Chondrocyte (in vitro differentiated cells): ENCODE results near the gene IRGC. TPM values are rescaled to one million over a fixed set of nuclear protein-coding genes. Genes with fewer than 3 reads are reported as not detected.

Experiments used
- DNase-seq: peaks from one replicate; pipeline ENCODE4 v3.0.0; 2021; ENCODE audit warnings: mixed read lengths, low spot score
- H3K27ac Mint-ChIP-seq: one replicate; pipeline ENCODE4 v1.8.0; 2021; ENCODE audit warnings: mild to moderate bottlenecking, moderate library complexity, mixed read lengths; ENCODE audit not compliant: unreplicated experiment
- H3K27me3 Mint-ChIP-seq: 2 replicates; pipeline ENCODE4 v1.8.0; 2021; ENCODE audit warnings: low read depth, mixed read lengths
- H3K36me3 Mint-ChIP-seq: 2 replicates; pipeline ENCODE4 v1.8.0; 2021; ENCODE audit warnings: low read depth, mixed read lengths
- H3K4me1 Mint-ChIP-seq: 2 replicates; pipeline ENCODE4 v1.8.0; 2021; ENCODE audit warnings: low read depth, mild to moderate bottlenecking, mixed read lengths
- H3K4me3 Mint-ChIP-seq: one replicate; pipeline ENCODE4 v1.8.0; 2021; ENCODE audit warnings: mild to moderate bottlenecking, moderate library complexity, mixed read lengths; ENCODE audit not compliant: unreplicated experiment
- H3K9me3 Mint-ChIP-seq: 2 replicates; pipeline ENCODE4 v1.8.0; 2021; ENCODE audit warnings: low read depth, mixed read lengths
- CTCF ChIP-seq: fragments of 200-600 bp; sonication (generic); IDR thresholded peaks from 2 replicates; pipeline ENCODE4 v1.5.0; 2021; ENCODE audit warnings: antibody characterized with exemption, mild to moderate bottlenecking, moderate library complexity
- total RNA-seq: library from RNA; stranded (reverse); gene quantifications from 3 replicates; pipeline ENCODE4 v1.2.1, GENCODE V29; 2021

Gene IRGC
- total RNA-seq, 1 donor from 2014 or later, result not detected

- Mint-ChIP-seq H3K9me3 (no peaks in the 10 kb centered on the region), H3K27ac (no peak overlapping the region), H3K27me3 (no peaks in the 10 kb centered on the region), H3K36me3 (peaks cover 27% of the 10 kb centered on the region), H3K4me1 (peaks cover 17% of the 10 kb centered on the region), H3K4me3 (no peak overlapping the region)
- TF ChIP-seq CTCF, result no peak
- DNase-seq, result no peak
These were observed 11.6 kb downstream of the IRGC start for GRCh38 chr19:43727593-43727853.

GRCh38 chr19:43729919-43730318 lies 14.0 kb downstream of the IRGC start:
- H3K27me3 Mint-ChIP-seq, result no peaks in the 10 kb centered on the region
- no peak overlapping the region for H3K4me3 Mint-ChIP-seq
- peaks cover 38% of the 10 kb centered on the region for H3K36me3 Mint-ChIP-seq
- H3K27ac Mint-ChIP-seq, result no peak overlapping the region
- DNase-seq, result no peak
- no peak for TF ChIP-seq CTCF
- H3K9me3 Mint-ChIP-seq, result no peaks in the 10 kb centered on the region
- H3K4me1 Mint-ChIP-seq, result peaks cover 18% of the 10 kb centered on the region

GRCh38 chr19:43731346-43731745 lies 15.5 kb downstream of the IRGC start:
- peaks cover 25% of the 10 kb centered on the region for H3K4me1 Mint-ChIP-seq
- TF ChIP-seq CTCF, result no peak
- peaks cover 44% of the 10 kb centered on the region for H3K36me3 Mint-ChIP-seq
- H3K4me3 Mint-ChIP-seq, result no peak overlapping the region
- no peak overlapping the region for H3K27ac Mint-ChIP-seq
- no peak for DNase-seq
- no peaks in the 10 kb centered on the region for H3K27me3 Mint-ChIP-seq
- H3K9me3 Mint-ChIP-seq, result no peaks in the 10 kb centered on the region

- H3K27ac Mint-ChIP-seq, result no peak overlapping the region
- H3K9me3 Mint-ChIP-seq, result no peaks in the 10 kb centered on the region
- H3K27me3 Mint-ChIP-seq, result no peaks in the 10 kb centered on the region
- TF ChIP-seq CTCF, result no peak
- H3K36me3 Mint-ChIP-seq, result peaks cover 48% of the 10 kb centered on the region
- H3K4me3 Mint-ChIP-seq, result no peak overlapping the region
- H3K4me1 Mint-ChIP-seq, result peaks cover 30% of the 10 kb centered on the region
- no peak for DNase-seq
These were observed 16.0 kb downstream of the IRGC start for GRCh38 chr19:43731846-43732245.

- H3K27me3 Mint-ChIP-seq, result no peaks in the 10 kb centered on the region
- H3K4me3 Mint-ChIP-seq, result no peak overlapping the region
- no peaks in the 10 kb centered on the region for H3K9me3 Mint-ChIP-seq
- TF ChIP-seq CTCF, result no peak
- H3K27ac Mint-ChIP-seq, result no peak overlapping the region
- no peak for DNase-seq
- H3K4me1 Mint-ChIP-seq, result peaks cover 30% of the 10 kb centered on the region
- peaks cover 51% of the 10 kb centered on the region for H3K36me3 Mint-ChIP-seq
These were observed 19.1 kb downstream of the IRGC start for GRCh38 chr19:43735013-43735412.
